OCI-LY7 (cell line): ENCODE results near the gene TNFAIP3.
"Not testable (repeated sequence)": the region's sequence is repeated elsewhere in the genome, so short reads cannot be mapped to it uniquely, and the experiment has no call there.

Experiments
- CTCF ChIP-seq: fragments of 200-600 bp; sonication (generic); conservative IDR thresholded peaks from 2 replicates; pipeline ENCODE4 v1.5.1; 2014; ENCODE audit warnings: mild to moderate bottlenecking, antibody characterized with exemption, low read length, moderate library complexity, mixed read lengths
- EZH2phosphoT487 ChIP-seq: fragments of 200-600 bp; sonication (generic); IDR thresholded peaks from 2 replicates; pipeline ENCODE4 v1.6.1; 2018; ENCODE audit warnings: low read depth, borderline replicate concordance, mild to moderate bottlenecking, mixed run types, antibody characterized with exemption, low read length, moderate library complexity, mixed read lengths

- TF ChIP-seq CTCF, EZH2phosphoT487: not testable (repeated sequence)
Observed at GRCh38 chr6:137884910-137885229, 17.8 kb downstream of the TNFAIP3 start.
